GM23338 (cell line): ENCODE results near the gene CCDC174. TPM values are rescaled to one million over a fixed set of nuclear protein-coding genes. Genes with fewer than 3 reads are reported as not detected.

Source experiments
- ATAC-seq: fragments of 200-7000 bp; cut with Tn5 transposase; 3 replicates; pipeline ENCODE4 v1.9.1; 2020
- DNase-seq: peaks from one replicate; pipeline ENCODE4 v3.0.0-alpha.2; 2015; ENCODE audit warnings: low spot score
- H2AFZ ChIP-seq: fragments of 200-600 bp; sonication (generic); 2 replicates; pipeline ENCODE4 v1.8.0; 2016; ENCODE audit warnings: antibody characterized with exemption, mild to moderate bottlenecking, moderate library complexity
- H3F3A ChIP-seq: fragments of 200-600 bp; sonication (generic); replicated peaks from 2 replicates; pipeline ENCODE4 v1.8.0; 2017; ENCODE audit warnings: antibody characterized with exemption, mixed run types, low read depth
- H3K27ac ChIP-seq: fragments of 200-600 bp; sonication (generic); 2 replicates; pipeline ENCODE4 v1.6.1; 2016; ENCODE audit warnings: low read depth
- H3K27me3 ChIP-seq: fragments of 200-600 bp; sonication (generic); 2 replicates; pipeline ENCODE4 v1.8.0; 2016; ENCODE audit warnings: mild to moderate bottlenecking, mixed run types, moderate library complexity; ENCODE audit not compliant: insufficient read depth
- H3K36me3 ChIP-seq: fragments of 200-600 bp; sonication (generic); 2 replicates; pipeline ENCODE4 v1.8.0; 2016; ENCODE audit warnings: mild to moderate bottlenecking; ENCODE audit not compliant: insufficient read depth
- H3K4me1 ChIP-seq: fragments of 200-600 bp; sonication (generic); 2 replicates; pipeline ENCODE4 v1.8.0; 2016; ENCODE audit warnings: mild to moderate bottlenecking, moderate library complexity; ENCODE audit not compliant: insufficient read depth
- H3K4me2 ChIP-seq: fragments of 200-600 bp; sonication (generic); 2 replicates; pipeline ENCODE4 v1.7.1; 2017; ENCODE audit warnings: mixed run types
- H3K4me3 ChIP-seq: fragments of 200-600 bp; sonication (generic); 2 replicates; pipeline ENCODE4 v1.6.1; 2016; ENCODE audit warnings: mixed run types
- H3K79me2 ChIP-seq: fragments of 200-600 bp; sonication (generic); replicated peaks from 2 replicates; pipeline ENCODE4 v1.8.0; 2017; ENCODE audit warnings: mild to moderate bottlenecking; ENCODE audit not compliant: insufficient read depth
- H3K9me2 ChIP-seq: fragments of 200-600 bp; sonication (generic); 2 replicates; pipeline ENCODE4 v1.8.0; 2017; ENCODE audit not compliant: insufficient read depth
- H4K20me1 ChIP-seq: fragments of 200-600 bp; sonication (generic); replicated peaks from 2 replicates; pipeline ENCODE4 v1.8.0; 2017; ENCODE audit warnings: mild to moderate bottlenecking; ENCODE audit not compliant: insufficient read depth
- H3K27ac Mint-ChIP-seq: 2 replicates; pipeline ENCODE4 v1.8.0; 2020; ENCODE audit warnings: inconsistent platforms, mild to moderate bottlenecking, moderate library complexity, mixed read lengths
- H3K27me3 Mint-ChIP-seq: 3 replicates; pipeline ENCODE4 v1.8.0; 2022; ENCODE audit warnings: low read depth, mild to moderate bottlenecking, moderate library complexity, mixed read lengths, inconsistent platforms; ENCODE audit not compliant: insufficient read depth, poor library complexity
- H3K36me3 Mint-ChIP-seq: 3 replicates; pipeline ENCODE4 v1.8.0; 2021; ENCODE audit warnings: low read depth, mild to moderate bottlenecking, inconsistent platforms, moderate library complexity, mixed read lengths
- H3K4me1 Mint-ChIP-seq: 3 replicates; pipeline ENCODE4 v1.8.0; 2020; ENCODE audit warnings: mild to moderate bottlenecking, inconsistent platforms, mixed read lengths
- H3K4me3 Mint-ChIP-seq: 3 replicates; pipeline ENCODE4 v1.8.0; 2021; ENCODE audit warnings: moderate library complexity, mild to moderate bottlenecking, inconsistent platforms, mixed read lengths
- H3K9me3 Mint-ChIP-seq: 3 replicates; pipeline ENCODE4 v1.8.0; 2020; ENCODE audit warnings: moderate library complexity, mild to moderate bottlenecking, inconsistent platforms, mixed read lengths
- CREB1 ChIP-seq: fragments of 250-450 bp; sonication (Bioruptor Pico); IDR thresholded peaks from 2 replicates; pipeline ENCODE4 v1.5.0; 2020; ENCODE audit warnings: low read depth, mild to moderate bottlenecking, moderate library complexity
- CTCF ChIP-seq, 2 experiments: fragments of 200-600 bp in 1 of 2; sonication (generic) in 1 of 2; conservative IDR thresholded peaks; 2 replicates each; pipeline versions ENCODE4 v1.5.1 to v1.6.1; 2016 to 2017; ENCODE audit warnings: antibody characterized with exemption in 2 of 2, low read depth in 2 of 2, mild to moderate bottlenecking in 2 of 2, moderate library complexity in 1 of 2
- EZH2 ChIP-seq: fragments of 200-600 bp; sonication (generic); IDR thresholded peaks from one replicate; pipeline ENCODE4 v1.8.0; 2017; ENCODE audit warnings: antibody characterized with exemption, mild to moderate bottlenecking, low read depth; ENCODE audit not compliant: unreplicated experiment
- EZH2phosphoT487 ChIP-seq: fragments of 200-600 bp; sonication (generic); IDR thresholded peaks from one replicate; pipeline ENCODE4 v1.8.1; 2018; ENCODE audit warnings: antibody characterized with exemption; ENCODE audit not compliant: unreplicated experiment
- JUNB ChIP-seq: IDR thresholded peaks from one replicate; pipeline ENCODE4 v1.6.1; 2016; ENCODE audit warnings: antibody characterized with exemption; ENCODE audit not compliant: unreplicated experiment
- NANOG ChIP-seq: IDR thresholded peaks from 2 replicates; pipeline ENCODE4 v1.6.1; 2016; ENCODE audit warnings: antibody characterized with exemption, borderline replicate concordance
- REST ChIP-seq: IDR thresholded peaks from one replicate; pipeline ENCODE4 v1.6.1; 2018; ENCODE audit warnings: antibody characterized with exemption; ENCODE audit not compliant: unreplicated experiment
- STAT1 ChIP-seq: IDR thresholded peaks from one replicate; pipeline ENCODE4 v1.6.1; 2016; ENCODE audit warnings: antibody characterized with exemption; ENCODE audit not compliant: unreplicated experiment
- ZNF331 ChIP-seq: fragments of 250-450 bp; sonication (Bioruptor Pico); IDR thresholded peaks from 2 replicates; pipeline ENCODE4 v1.5.0; 2020; ENCODE audit warnings: low read depth, mild to moderate bottlenecking, moderate library complexity
- polyA plus RNA-seq: library from polyadenylated mRNA; unstranded; fragments of >200 nt; fragmentation: Nextera tagmentation; extraction: Ambion mirVana; gene quantifications from 2 replicates; pipeline ENCODE4 v1.2.1, GENCODE V29; 2016
- total RNA-seq: library from RNA; depleted of rRNA; stranded (reverse); fragments of >200 nt; shearing (Covaris generic); gene quantifications from 2 replicates; pipeline ENCODE4 v1.2.3, GENCODE V29; 2014

The CCDC174 gene
- total and polyA plus RNA-seq, 2 experiments from 2014 or later: 11.2 to 46.3 TPM

- H3K4me3 ChIP-seq: no peak overlapping the region
- no peaks in the 10 kb centered on the region for H3K4me1 ChIP-seq
- H3K36me3 ChIP-seq: no peaks in the 10 kb centered on the region
- H3K27ac ChIP-seq: no peak overlapping the region
- no peaks in the 10 kb centered on the region for H3K27me3 ChIP-seq
- H3K4me3 Mint-ChIP-seq: no peak overlapping the region
- no peaks in the 10 kb centered on the region for H3K27me3 Mint-ChIP-seq
- DNase-seq (no peak), ATAC-seq (no peak)
- H3F3A ChIP-seq: no peaks in the 10 kb centered on the region
- H3K4me1 Mint-ChIP-seq: peaks cover 10% of the 10 kb centered on the region; the same call in 1 of the 3 replicates
- no peak overlapping the region for H2AFZ ChIP-seq
- no peak overlapping the region for H3K27ac Mint-ChIP-seq
- H3K9me2 ChIP-seq: no peaks in the 10 kb centered on the region
- H3K9me3 Mint-ChIP-seq: no peaks in the 10 kb centered on the region
- H3K79me2 ChIP-seq: no peaks in the 10 kb centered on the region
- no peaks in the 10 kb centered on the region for H4K20me1 ChIP-seq
- TF ChIP-seq EZH2 (no peak), EZH2phosphoT487 (no peak), CTCF (conservative IDR thresholded peaks at IDR 0.05; ENCODE audit: low read depth in 2 of 2) (no peak), ZNF331 (CRISPR knock-in tag) (no peak), NANOG (no peak), STAT1 (no peak), CREB1 (no peak)
- no peaks in the 10 kb centered on the region for H3K36me3 Mint-ChIP-seq
- no peak overlapping the region for H3K4me2 ChIP-seq
These were observed 41.6 kb upstream of the CCDC174 start for GRCh38 chr3:14609941-14610340.

GRCh38 chr3:14614189-14614588, 37.4 kb upstream of the CCDC174 start:
- H3K9me3 Mint-ChIP-seq: no peaks in the 10 kb centered on the region
- DNase-seq (no peak), ATAC-seq (no peak)
- Histone ChIP-seq H3K4me3 (no peak overlapping the region), H2AFZ (no peak overlapping the region), H3F3A (no peaks in the 10 kb centered on the region), H3K36me3 (no peaks in the 10 kb centered on the region), H3K79me2 (no peaks in the 10 kb centered on the region), H3K9me2 (no peaks in the 10 kb centered on the region; the same call in 1 of the 2 replicates), H3K27me3 (no peaks in the 10 kb centered on the region), H3K4me1 (no peaks in the 10 kb centered on the region), H4K20me1 (no peaks in the 10 kb centered on the region), H3K4me2 (no peak overlapping the region), H3K27ac (no peak overlapping the region)
- no peak overlapping the region for H3K4me3 Mint-ChIP-seq
- peaks cover 2% of the 10 kb centered on the region for H3K27me3 Mint-ChIP-seq
- no peak overlapping the region for H3K27ac Mint-ChIP-seq
- peaks cover 11% of the 10 kb centered on the region for H3K4me1 Mint-ChIP-seq
- H3K36me3 Mint-ChIP-seq: no peaks in the 10 kb centered on the region; the same call in 2 of the 3 replicates
- no peak for TF ChIP-seq EZH2
- TF ChIP-seq EZH2phosphoT487: no peak
- TF ChIP-seq JUNB: no peak
- TF ChIP-seq NANOG: no peak
- no peak for TF ChIP-seq CTCF (conservative IDR thresholded peaks at IDR 0.05; ENCODE audit: low read depth in 2 of 2)
- no peak for TF ChIP-seq CREB1
- no peak for TF ChIP-seq REST
- no peak for TF ChIP-seq ZNF331 (CRISPR knock-in tag)
- TF ChIP-seq STAT1: no peak
